GM21367 (cell line): ENCODE results near the gene TENT4A.
"Not testable (repeated sequence)": the region's sequence is repeated elsewhere in the genome, so short reads cannot be mapped to it uniquely, and the experiment has no call there.

Experiments used
- ATAC-seq: cut with Tn5 transposase; IDR thresholded peaks from one replicate; pipeline ENCODE4 v1.9.1; 2021; ENCODE audit not compliant: unreplicated experiment

Gene TENT4A

GRCh38 chr5:6713274-6714225 lies at the start of gene TENT4A:
Gene TENT4A (plus strand): TSS chr5:6713432. CDS start chr5:6713984, 552 bp downstream.
- no peak for ATAC-seq

DNA sequence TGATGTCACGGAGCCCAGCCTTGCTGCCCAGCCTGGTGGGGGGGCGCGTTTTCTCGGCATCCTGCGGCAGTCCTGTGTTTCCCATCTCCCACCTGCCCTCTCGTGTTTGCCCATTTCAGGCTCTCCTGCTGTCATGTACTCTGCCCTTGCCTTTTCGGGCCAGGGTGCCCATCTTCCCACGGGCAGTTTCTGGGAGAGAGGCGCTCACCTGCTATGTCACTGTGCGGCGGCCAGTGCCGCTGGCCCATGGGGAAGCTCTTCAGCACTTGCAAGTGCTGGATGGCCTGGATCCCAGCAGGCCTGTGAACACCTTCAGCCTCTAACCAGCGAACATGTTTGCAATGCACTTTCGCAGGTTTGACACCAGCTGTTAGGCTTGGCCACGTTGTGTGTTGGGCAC lies 46.5 kb upstream of the TENT4A start:
- no peak for ATAC-seq

DNA sequence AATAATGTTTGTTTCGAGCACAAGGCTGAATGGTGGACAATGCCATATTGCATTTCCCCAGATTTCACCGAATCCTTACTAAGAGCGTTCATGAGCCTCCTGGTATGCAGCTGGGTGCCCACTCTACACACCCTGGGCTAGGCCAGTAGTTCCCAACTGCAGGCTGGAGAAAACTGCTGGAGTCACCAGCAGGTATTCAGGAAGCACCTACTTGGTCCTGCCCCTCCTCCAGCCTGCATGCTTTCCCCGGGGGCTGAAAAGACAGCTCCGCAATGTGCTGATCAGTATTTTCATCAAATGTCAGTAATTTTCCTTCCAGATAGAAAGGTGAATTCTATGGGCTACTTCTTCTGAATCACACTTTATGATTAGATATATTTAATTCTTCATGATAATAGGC lies 45.6 kb upstream of the TENT4A start:
- no peak for ATAC-seq

GRCh38 chr5:6668717-6669116 lies 44.5 kb upstream of the TENT4A start:
- not testable (repeated sequence) for ATAC-seq

DNA sequence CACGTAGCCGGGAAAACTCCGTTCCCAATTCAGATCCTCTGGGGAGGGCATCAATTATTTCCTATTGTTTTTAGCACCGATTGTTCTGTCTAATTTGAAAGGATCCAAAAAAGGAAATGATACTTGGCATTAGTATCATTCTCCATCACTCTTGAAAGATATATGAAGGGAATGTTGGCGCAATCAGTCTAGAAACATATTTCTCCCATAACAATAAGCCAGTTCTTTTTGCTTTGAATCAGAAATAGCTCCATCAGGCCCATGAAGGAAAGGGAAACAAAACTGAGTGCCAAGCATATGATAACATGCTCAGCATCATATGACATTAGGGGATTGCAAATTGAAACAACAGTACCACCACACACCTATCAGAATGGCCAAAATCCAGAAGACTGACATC lies 40.2 kb upstream of the TENT4A start:
- no peak for ATAC-seq

DNA sequence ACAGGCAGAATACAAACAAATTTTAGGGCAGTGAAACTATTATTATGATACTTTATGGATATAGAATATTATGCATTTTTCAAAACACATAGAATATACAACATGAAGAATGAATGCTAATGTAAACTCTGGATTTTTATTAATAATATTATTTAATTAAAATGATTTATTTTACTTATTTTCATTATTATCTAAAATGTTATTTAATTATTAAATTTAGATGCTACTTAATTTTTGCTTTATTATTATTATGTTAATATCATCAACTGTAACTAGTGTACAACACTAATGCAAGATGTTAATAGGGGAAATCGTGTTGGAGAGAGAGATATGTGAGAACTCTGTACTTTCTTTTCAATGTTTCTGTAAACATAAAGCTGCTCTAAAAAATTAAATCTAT lies 39.3 kb upstream of the TENT4A start:
- ATAC-seq: no peak

DNA sequence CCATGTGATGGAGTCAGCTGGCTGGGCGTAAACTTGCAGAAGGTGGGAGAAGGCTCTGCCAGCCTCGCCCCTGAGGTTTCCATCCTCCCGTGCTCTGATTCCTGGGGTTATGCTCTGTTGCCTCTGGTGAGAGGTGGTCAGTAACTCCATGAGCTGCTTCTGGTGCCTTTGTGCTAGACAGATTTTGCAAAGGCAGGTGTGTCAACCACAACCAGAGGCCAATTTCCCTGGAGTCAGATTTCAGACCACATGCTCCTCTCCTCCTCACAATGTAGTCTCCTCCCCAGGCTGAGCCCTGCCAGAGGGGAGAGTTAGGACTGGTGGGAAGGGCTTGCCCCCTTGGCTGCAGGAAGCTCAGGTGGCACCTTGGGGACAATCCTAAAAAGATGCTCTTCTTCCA lies 38.8 kb upstream of the TENT4A start:
- no peak for ATAC-seq

- ATAC-seq: no peak
These were observed 38.3 kb upstream of the TENT4A start for GRCh38 chr5:6674886-6675285.

DNA sequence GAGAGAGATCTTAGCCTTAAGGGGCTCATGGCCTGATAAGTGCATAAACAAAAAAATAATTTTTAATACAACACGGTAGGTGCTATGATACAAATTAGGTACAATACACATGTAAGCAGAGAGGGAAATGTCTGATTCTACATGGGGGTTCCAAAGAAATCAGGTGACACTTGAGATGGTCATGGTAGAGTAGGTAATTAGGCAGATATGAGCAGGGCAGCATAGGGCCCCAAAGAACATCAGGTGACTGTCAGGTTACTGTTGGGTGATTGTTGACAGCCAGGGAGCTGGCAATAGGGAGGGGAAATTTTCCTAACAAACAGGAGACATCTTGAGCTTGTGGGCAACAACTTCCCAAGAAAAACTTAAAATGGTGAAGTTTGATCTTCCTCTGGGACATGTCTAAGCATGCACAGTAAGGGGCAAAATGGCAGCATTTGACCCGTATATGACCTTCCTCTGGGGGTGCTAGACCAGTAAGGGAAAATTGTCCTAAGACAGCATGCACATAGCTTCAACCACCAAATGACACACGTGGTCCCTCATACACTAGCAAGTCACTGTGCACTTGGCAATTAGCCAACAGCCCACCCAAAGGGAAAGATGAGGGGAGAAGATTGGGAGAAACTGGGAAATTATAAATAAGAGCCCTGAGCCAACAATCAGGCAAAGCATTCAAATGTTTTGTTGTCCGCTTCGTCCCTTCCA lies 37.3 kb upstream of the TENT4A start:
- ATAC-seq: no peak

DNA sequence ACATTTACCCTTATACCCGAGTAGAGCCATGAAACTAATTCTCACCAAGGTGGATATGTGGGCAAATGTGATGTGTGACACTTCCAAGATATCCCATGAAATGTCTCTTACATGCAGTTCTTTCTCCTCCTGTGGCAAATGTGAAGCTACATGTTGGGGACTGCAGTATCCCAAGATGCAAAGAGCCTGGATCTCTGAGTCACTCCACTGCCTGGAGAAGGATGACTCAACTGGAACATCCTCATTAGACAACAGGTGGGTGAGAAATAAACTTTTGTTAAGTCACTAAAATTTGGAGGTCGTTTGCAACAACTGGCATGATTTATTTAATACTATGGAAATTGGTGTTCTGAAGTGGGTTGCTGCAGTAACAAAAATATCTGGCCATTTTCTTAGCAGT lies 36.5 kb upstream of the TENT4A start:
- no peak for ATAC-seq

- no peak for ATAC-seq
These were observed 34.8 kb upstream of the TENT4A start for GRCh38 chr5:6678385-6678784.

- no peak for ATAC-seq
These were observed 32.3 kb upstream of the TENT4A start for GRCh38 chr5:6680922-6681321.

DNA sequence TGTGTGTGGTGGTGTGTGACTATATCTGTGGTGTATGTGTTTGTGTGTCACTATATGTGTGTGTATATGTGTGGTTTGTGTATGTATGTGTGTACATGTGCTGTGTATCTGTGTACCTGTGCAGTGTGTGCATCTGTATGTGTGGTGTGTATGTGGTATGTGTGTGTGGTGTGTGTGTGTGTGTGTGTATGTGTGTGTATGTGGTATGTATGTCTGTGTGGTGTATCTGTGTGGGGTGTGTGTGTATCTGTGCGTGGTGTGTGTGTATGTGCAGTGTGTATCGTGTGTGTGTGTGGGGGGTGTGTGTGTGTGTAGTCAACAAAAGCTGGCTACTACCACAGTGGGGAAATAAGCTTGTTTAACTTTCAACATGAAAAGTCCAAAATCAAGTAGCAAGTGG lies 31.6 kb upstream of the TENT4A start:
- no peak for ATAC-seq

- ATAC-seq: no peak
These were observed 31.0 kb upstream of the TENT4A start for GRCh38 chr5:6682239-6682638.

DNA sequence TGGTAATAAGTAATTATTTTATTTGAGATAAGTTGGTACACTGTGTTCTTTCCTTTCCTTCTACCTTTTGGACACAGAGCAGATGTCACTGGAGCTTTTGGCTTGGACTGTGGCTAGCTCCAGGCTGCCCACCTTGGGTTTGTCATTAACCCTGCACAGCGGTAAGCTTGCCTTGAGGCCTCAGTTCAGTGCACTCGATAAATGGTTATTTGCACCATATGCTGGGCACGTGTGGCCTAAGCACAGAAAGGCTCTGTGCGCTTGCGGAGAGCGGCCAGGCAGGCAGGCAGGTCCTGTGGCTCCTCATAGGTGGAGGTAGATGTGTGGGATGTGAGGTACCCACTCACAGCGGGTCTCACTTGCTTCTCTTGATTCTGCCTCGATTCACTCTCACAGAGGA lies 30.0 kb upstream of the TENT4A start:
- ATAC-seq: no peak

DNA sequence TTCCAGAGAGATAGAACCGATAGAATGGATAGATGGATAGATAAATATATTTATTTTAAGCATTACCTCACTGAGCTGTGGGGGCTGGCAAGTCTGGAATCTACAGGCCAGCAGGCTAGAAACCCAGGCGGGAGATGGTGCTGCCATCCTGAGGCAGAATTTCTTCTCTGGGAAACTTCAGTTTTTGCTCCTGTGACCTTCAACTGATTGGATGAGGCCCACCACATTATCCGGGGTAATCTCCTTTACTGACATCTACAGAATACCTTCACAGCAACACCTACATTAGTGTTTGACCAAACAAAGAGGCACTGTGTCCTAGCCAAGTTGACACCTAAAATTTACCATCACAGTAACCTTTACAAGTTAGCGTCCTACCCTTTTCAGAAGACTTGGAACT lies 29.2 kb upstream of the TENT4A start:
- no peak for ATAC-seq

DNA sequence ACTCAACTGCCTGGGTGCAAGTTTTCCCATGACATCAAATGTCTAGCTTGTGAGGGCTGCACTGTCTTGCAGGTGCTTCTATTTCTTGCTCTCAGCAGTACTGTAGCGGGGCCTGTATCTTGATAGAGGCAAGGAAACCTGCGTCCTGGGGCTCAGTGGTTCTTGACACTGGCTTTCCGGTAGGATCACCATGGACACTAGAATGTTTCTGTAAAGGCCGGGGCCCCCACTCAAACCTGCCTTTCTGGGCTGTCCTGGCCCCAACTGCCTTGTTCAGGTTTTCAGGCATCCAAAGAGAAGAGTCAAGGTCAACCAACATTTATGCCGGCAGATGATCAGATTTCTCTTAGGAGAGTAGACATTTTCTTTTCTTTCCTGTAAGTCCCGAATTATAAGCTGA lies 26.7 kb upstream of the TENT4A start:
- ATAC-seq: no peak

- no peak for ATAC-seq
These were observed 26.3 kb upstream of the TENT4A start for GRCh38 chr5:6686915-6687409.

DNA sequence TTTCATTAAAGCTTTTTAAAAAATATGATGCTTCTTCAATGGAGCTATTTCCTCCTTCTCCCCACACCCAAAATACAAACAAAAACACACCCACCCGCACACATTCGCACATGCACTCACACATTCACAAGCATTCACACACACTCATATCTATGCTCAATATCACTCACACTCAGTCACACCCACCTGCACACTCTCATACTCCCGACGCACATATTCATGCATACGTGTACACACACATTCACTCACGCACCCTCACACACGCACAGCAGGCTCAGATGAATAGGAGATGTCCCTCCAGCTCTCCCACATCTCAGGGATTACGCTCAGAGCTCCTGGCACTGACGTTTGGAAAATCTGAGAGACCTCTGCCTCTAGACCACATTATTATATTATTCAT lies 25.7 kb upstream of the TENT4A start:
- no peak for ATAC-seq

- no peak for ATAC-seq
These were observed 20.3 kb upstream of the TENT4A start for GRCh38 chr5:6692906-6693305.

DNA sequence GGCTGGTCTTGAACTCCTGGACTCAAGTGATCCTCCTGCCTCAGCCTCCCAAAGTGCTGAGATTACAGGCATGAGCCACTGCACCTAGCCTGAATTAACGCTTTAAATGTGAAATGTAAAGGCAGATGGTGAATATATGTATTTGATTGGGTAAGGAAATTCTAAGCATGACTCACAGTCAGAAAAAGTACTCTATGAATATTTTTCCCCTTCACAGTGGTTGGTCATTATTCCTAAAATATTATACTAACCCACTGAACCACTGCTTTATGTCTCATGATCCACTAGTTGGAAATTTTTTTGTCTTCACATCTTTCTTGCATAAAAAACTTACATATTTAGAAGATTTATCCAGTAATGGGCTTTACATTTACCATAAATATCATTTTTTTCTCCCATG lies 14.5 kb upstream of the TENT4A start:
- no peak for ATAC-seq

- ATAC-seq: no peak
These were observed 13.9 kb upstream of the TENT4A start for GRCh38 chr5:6699357-6699756.
